ENCODE results near the gene SOX2. TPM values are rescaled to one million over a fixed set of nuclear protein-coding genes. Genes with fewer than 3 reads are reported as not detected.
"Not testable (repeated sequence)": the region's sequence is repeated elsewhere in the genome, so short reads cannot be mapped to it uniquely, and the experiment has no call there.

SOX2 gene
- total RNA-seq, 1 donor from 2014 or later = 0.32 TPM

DNA sequence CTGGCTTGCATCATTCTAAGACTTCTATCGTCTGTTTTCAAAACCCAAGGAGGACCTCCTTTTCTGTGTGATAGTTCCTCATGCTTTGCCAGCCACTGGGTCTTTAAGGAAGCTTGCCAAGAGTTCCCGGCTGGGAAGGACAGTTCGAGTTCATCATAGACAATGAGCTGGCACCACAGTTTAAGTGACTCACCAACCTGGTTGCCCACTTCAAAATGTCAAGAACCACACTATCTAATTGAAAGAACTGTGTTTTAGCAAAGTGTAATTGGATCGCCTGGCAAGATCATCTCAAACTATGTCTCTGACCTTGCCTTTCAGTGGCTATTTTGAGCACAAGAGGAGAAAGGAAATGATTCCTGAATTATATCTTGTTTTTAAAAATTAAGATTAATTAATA lies 27.9 kb downstream of the SOX2 start:
- intact Hi-C loops (cut with DNase I) = no loop called here
- DNase-seq = no peak
- no peak for ATAC-seq (ENCODE audit: poor library complexity)

DNA sequence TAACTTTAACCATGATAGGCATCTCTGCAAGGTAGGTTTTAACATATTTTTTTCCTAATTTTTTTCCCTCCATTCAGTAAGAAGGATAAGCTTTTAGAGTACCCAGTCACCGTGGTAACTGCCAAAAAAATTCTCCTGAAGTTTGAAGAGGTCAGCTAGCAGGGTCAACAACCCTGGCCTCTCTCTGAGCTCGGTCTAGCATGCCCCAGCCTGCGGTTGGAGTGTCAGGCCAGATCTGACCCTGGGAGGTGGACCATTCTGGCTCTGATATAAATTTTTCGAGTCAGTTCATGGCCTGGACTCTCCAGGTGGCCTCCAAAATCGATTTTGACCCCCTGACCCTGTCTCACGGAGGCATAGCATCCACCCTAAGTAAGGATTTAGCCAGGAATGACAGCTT lies 29.7 kb downstream of the SOX2 start:
- intact Hi-C loops (cut with DNase I) = no loop called here
- no peak for ATAC-seq (ENCODE audit: poor library complexity)

DNA sequence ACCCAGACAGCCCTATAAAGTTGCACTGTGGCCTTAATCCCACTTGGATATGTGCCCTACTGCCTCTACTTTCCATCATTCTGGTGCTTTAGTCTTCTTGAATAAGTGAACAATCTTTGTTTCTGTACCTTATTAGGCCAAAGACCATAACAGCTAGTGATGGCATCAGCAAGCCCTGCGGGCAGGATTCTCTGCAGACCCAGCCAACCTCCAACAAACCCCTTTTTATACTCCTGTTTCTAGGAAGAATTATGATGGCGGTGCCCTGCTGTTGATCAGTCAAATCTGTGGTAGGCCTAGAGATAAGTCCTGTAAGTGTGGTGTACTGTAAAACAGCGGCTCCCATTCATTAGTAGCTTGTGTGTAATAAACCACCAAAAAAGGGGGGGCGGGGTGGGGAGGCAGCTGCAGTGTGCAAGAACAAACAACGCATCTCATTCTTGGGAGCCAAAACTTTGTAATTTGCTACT lies 40.5 kb downstream of the SOX2 start:
- DNase-seq (no peak), ATAC-seq (ENCODE audit: poor library complexity) (no peak)
- intact Hi-C loops (cut with DNase I) = no loop called here

More for the DNA sequence above, 29.7 kb downstream of the SOX2 start:
- no peak for DNase-seq

DNA sequence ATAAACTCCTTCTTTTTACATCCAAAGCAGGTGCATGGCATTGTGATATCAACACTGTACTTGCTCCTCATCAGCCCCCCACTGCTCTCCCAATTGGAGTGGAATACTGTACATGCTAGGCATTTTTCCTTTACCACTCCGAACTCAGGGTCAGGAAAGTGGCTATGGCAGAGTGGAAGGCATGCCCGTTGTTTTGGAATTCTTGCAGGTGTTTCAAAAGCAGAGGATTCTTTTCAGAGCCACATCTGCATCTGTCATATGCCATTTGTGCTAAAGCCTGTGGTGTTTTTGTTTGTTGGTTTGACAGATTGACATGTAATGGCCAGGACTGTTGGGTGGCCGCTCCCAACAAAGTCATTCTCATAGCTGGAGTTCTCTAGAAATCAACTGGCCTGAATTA lies 41.7 kb downstream of the SOX2 start:
- DNase-seq = no peak
- no peak for ATAC-seq (ENCODE audit: poor library complexity)
- intact Hi-C loops (cut with DNase I) = no loop called here

DNA sequence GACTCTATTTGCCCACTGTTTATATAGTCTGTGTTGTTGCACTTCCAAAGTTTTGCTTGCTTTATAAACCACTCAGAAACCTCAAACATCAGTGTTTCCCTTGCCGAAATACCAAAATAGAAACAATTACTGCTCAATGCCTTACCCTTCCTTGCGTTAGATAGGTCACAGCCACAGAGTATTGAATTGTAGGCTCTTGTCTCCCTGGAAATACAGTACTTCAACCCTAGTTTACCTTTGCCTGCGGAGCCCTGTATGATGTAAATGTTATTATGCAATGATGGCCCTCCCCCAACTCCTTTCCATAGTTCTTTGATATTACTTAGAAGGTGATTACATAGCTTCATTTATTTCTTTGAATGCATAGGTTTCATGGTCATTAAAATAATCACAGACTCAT lies 44.2 kb downstream of the SOX2 start:
- intact Hi-C loops (cut with DNase I) = no loop called here
- no peak for DNase-seq
- ATAC-seq (ENCODE audit: poor library complexity) = no peak

DNA sequence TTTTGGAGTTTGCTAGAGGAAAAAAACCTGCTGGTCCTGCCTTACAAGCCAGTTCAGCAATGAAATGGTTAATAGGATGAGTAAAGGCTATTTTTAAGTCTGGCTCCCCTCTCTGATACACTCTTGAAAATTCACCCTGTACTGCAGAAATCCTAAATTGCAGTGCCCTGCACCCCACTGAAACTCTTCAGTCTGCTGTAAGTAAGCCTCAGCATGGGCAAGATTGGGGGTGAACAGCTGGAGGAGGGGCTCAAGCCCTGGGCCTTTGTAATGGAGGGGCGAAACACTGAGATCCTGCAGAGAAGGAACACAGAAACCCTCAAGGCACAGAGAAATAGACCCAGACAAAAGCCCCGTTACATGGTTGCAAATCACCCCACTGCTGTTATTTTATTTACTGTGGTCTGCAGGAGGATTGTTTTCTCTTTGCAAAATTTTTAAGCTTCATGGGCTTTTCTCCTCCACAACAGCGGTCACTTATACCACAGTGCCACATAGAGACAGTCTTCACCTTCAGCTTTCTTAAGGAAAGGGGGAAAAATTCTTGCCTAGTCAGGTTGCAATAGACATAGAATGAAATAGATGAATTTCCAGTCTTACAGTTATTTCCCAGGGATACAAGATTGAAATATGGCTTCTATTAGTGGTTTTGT lies 45.0 kb downstream of the SOX2 start:
- ATAC-seq (ENCODE audit: poor library complexity) = no peak
- intact Hi-C loops (cut with DNase I) = no loop called here
- DNase-seq = no peak

DNA sequence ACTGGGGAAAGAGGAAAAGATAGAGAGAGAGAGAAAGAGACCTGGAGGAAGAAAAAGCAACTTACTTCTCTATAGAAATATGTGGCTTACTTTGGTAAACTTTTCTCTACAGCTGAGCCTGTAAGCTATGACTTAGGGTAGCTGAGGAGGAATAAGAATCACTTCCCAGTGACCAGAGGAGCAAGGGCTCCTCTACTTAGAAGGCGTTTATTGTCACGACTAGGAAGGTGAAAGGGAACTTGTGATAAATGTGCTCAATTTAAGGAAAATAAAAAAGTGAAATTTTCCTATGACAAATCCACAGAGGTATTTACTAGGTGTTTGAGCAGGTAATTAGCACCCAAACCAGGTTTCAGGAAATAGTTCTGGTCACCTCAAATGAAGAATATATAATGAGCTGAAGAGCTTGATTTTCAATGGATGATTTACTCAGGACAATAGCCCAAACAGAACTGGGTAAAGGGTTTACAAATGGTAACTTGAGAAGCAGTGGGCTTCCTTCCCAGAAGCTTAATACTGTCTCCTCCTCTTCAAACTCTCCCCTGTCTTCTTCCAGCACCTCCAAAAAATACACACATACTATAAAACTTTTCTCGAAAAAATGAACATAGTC lies 46.1 kb downstream of the SOX2 start:
- DNase-seq = no peak
- intact Hi-C loops (cut with DNase I) = no loop called here
- no peak for ATAC-seq (ENCODE audit: poor library complexity)

DNA sequence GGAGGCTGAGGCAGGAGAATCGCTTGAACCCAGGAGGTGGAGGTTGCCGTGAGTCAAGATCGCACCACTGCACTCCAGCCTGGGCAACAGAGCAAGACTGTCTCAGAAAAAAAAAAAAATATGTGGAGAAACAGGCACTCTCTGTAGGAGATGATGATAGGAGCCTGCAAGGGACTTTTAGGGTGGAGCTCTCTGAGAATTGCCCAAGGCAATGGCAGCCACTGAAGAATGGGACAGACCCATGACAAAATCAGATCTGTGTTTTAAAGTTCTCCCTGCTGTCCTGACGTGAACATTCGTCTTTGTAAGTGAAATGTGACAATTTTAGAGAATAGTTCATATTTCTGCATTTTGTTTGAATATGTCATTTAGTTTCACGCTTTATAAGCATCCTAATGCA lies 50.2 kb downstream of the SOX2 start:
- ATAC-seq (ENCODE audit: poor library complexity) = no peak
- intact Hi-C loops (cut with DNase I) = no loop called here

DNA sequence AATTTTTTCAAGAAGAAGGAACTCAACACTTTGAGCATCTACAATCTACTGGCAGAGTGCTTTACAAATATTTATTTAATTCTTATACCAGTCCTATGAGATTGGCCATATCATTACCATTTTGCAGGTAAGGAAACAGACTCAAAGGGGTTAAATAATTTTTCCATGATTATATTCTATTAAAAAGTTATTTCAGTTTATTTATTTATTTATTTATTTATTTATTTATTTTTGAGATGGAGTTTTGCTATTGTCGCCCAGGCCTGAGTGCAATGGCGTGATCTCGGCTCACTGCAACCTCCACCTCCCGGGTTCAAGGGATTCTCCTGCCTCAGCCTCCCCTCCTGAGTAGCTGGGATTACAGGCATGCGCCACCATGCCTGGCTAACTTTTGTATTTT lies 52.3 kb downstream of the SOX2 start:
- intact Hi-C loops (cut with DNase I); DNase-seq; ATAC-seq (ENCODE audit: poor library complexity): not testable (repeated sequence)

More for the DNA sequence above, 50.2 kb downstream of the SOX2 start:
- DNase-seq = no peak

Data from Right ventricle myocardium superior (tissue), 1 donor.